Memory B cell (primary cell): ENCODE data around the gene TNFAIP2.
"Not testable (repeated sequence)": the region's sequence is repeated elsewhere in the genome, so short reads cannot be mapped to it uniquely, and the experiment has no call there.

Source experiments
- ATAC-seq: fragments of 150-1000 bp; cut with Tn5 transposase; 2 replicates; pipeline ENCODE4 v1.10.0; 2021; ENCODE audit warnings: low read depth, mild to moderate bottlenecking, moderate library complexity
- DNase-seq, 2 donors: peaks; one replicate each; pipeline ENCODE4 v3.0.0; 2022; ENCODE audit warnings: low spot score in 2 of 2
- H3K27ac Mint-ChIP-seq: one replicate; pipeline ENCODE4 v1.8.0; 2022; ENCODE audit warnings: mild to moderate bottlenecking, moderate library complexity, mixed read lengths
- H3K27me3 Mint-ChIP-seq: one replicate; pipeline ENCODE4 v1.8.0; 2022; ENCODE audit warnings: mixed read lengths
- H3K36me3 Mint-ChIP-seq: one replicate; pipeline ENCODE4 v1.8.0; 2022; ENCODE audit warnings: mild to moderate bottlenecking, mixed read lengths
- H3K4me1 Mint-ChIP-seq: one replicate; pipeline ENCODE4 v1.8.0; 2022; ENCODE audit warnings: mixed read lengths
- H3K4me3 Mint-ChIP-seq: one replicate; pipeline ENCODE4 v1.8.0; 2022; ENCODE audit warnings: mild to moderate bottlenecking, moderate library complexity, mixed read lengths
- H3K9me3 Mint-ChIP-seq: one replicate; pipeline ENCODE4 v1.8.0; 2022; ENCODE audit warnings: mixed read lengths

Gene TNFAIP2

DNA sequence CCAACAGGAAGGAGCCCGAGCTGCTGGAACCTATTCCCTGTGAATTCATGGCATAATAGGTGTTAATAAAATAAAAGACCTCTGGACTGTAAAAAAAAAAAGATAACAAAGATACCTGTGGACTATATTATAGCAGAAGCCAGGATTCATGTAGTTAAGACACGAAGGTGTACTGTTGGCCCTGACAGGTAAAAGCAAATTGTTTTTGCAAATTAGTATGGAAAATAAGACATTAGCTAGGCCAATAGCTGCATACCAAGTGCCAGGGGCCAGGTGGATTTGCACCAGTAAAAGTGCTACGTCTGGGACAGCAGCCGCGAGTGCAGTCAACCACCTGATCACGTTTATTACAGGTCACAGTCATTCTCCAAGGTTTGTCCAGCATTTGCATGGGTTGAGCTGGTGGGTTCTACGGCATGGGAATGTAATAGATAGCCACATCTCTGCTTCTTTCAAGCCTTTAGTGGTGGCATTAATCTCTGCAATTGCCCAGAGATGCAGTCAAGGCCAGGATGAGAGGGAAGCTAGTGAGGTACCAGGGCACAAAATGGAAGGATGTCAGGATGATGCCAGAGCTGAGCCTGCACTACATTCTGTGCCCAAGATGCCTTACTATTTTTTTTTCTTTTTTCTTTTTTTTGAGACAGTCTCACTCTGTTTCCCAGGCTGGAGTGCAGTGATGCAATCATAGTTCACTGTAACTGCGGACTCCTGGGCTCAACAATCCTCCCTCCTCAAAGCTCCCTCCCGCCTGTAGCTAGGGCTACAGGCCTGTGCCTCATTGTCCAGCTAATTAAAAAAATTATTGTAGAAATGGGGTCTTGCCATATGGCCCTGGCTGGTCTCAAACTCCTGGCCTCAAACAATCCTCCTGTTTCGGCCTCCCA is 26.3 kb downstream of the TNFAIP2 start:
- H3K27me3 Mint-ChIP-seq = peaks cover 16% of the 10 kb centered on the region
- no peaks in the 10 kb centered on the region for H3K36me3 Mint-ChIP-seq
- DNase-seq (no peak), ATAC-seq (no peak)
- no peak overlapping the region for H3K27ac Mint-ChIP-seq
- H3K4me1 Mint-ChIP-seq = no peaks in the 10 kb centered on the region
- no peak overlapping the region for H3K4me3 Mint-ChIP-seq
- no peaks in the 10 kb centered on the region for H3K9me3 Mint-ChIP-seq

DNA sequence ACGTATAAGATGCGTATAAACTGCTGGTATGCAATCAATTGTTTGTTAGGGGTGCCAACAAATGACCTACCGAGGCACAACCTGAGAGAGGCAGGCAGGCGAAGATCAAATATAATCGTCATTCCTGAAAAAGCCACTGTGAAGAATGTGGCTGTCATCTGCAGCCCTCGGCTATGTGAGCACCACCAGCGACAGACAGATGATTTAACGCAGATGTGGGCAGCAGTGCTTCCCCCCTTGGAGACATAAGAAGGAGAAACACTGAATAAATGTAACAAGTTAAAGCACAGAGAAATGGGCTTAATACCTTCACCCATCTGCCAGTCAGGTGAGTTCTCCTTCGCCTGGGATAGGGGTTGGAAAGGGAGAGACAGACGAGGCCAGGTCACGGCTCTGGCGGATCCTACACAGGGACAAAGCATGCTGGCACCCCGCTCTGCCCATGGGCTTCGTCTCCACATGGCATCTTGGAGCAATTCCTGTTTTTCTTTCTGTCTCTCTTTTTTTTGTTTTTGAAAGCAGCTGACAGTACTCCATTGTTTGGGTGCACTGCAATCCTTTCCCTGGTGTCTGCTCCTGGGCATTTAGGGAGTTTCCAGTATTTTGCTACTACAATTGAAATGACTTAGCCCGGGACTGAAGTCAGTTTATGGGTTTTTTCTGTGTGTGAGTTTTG is 28.1 kb downstream of the TNFAIP2 start:
- Mint-ChIP-seq H3K27me3 (peaks cover 12% of the 10 kb centered on the region), H3K9me3 (no peaks in the 10 kb centered on the region), H3K4me1 (no peaks in the 10 kb centered on the region), H3K36me3 (no peaks in the 10 kb centered on the region), H3K27ac (no peak overlapping the region), H3K4me3 (no peak overlapping the region)
- DNase-seq (no peak), ATAC-seq (no peak)

DNA sequence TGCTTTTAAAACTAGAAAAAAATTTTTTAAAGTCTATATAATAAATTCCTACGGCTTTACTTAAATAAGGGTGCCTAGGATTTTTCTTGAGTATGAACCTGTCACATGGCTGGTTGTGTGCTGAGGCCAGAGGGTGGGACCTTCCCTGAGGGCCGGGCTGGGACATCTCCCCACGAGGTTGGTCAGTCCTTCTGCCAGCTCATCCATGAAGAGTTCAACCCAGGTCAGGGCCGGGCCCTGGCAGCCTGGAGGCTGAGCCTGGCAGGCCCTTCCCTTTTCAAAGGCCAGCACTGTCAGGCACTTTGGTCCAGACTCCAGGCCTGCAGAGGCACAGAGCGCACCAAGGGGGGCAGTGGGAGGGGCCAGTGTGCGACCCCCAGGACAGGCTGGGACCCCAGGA is 31.7 kb downstream of the TNFAIP2 start:
- no peak overlapping the region for H3K27ac Mint-ChIP-seq
- no peak for ATAC-seq
- no peaks in the 10 kb centered on the region for H3K4me1 Mint-ChIP-seq
- no peaks in the 10 kb centered on the region for H3K9me3 Mint-ChIP-seq
- peaks cover 5% of the 10 kb centered on the region for H3K27me3 Mint-ChIP-seq
- H3K36me3 Mint-ChIP-seq = no peaks in the 10 kb centered on the region
- H3K4me3 Mint-ChIP-seq = no peak overlapping the region
- DNase-seq = no peak

DNA sequence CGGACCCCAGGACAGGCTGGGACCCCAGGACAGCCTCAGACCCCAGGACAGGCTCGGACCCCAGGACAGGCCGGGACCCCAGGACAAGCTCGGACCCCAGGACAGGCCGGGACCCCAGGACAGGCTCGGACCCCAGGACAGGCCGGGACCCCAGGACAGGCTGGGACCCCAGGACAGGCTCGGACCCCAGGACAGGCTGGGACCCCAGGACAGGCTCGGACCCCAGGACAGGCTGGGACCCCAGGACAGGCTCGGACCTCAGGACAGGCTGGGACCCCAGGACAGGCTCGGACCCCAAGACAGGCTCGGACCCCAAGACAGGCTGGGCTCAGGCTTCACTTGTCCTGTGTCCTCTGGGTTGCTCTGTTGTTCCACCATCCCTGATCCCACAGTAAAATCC is 32.2 kb downstream of the TNFAIP2 start:
- H3K36me3 Mint-ChIP-seq, H3K4me3 Mint-ChIP-seq, H3K27me3 Mint-ChIP-seq, DNase-seq, ATAC-seq, H3K27ac Mint-ChIP-seq, H3K9me3 Mint-ChIP-seq, H3K4me1 Mint-ChIP-seq: not testable (repeated sequence)

DNA sequence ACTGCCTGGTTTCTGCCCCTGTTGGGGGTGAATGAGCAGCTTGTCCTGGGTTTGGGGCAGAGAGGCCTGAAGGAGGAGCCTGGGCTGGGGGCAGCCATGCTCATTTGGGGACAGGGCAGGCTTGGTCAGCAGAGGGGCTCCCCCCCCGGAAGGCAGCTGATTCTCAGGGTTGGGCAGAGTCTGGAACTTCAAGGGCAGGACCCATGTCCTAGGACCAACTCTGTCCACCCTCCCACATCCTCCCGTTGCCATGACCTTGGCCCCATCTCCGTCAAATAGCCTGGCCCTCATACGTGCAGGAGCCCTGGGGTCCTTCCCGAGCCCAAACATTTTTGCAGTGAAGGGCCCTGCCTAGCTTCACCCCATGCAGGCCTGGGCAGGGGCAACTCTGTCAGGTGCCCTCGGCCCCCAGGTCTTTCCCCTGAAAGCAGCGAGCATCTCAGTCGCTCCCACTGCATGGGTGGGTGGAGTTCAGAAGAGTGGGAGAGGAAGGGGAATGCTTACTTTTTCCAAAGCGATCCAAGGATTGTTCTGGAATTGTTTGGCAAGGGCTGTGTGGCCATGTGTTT is 32.6 kb downstream of the TNFAIP2 start:
- DNase-seq = no peak
- no peak for ATAC-seq
- Mint-ChIP-seq H3K36me3 (no peaks in the 10 kb centered on the region), H3K4me1 (peaks cover 2% of the 10 kb centered on the region), H3K27me3 (peaks cover 5% of the 10 kb centered on the region), H3K27ac (no peak overlapping the region), H3K9me3 (no peaks in the 10 kb centered on the region), H3K4me3 (no peak overlapping the region)

DNA sequence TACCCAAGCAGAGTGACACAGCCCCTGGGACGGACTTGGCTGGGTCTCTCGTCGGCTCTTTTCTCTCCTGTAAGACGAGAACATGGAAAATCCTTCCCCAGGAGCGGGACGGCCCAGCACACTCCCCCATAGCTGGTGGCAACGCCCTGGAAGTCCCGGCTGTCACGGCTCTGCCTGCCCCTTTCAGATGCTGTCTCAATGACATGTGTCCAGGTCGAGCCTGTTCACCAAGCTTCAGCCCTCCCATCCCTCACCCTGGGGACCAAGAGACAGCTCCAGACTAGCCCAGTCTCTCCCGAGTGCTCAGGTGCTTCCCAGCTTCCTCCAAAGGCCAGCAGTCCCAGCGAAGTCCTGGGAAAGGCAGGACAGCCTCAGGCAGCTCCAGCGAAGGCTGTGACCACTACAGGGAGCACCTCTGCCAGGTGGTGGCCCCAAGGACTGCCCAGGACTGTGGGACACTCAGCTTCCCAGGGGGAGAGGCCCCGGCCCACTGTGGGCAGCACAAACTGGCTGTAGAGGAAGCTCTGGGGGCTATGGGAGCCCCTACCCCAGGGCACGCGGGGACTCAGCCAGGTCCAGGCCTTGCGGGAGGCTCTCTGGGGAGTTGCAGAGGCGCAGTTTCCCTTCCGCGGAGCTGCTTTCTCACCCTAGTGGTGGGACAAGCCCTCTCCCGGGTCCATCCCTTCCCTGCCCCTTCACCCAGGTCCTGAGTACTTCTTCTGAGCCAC is 33.6 kb downstream of the TNFAIP2 start:
- H3K4me1 Mint-ChIP-seq = peaks cover 2% of the 10 kb centered on the region
- no peaks in the 10 kb centered on the region for H3K36me3 Mint-ChIP-seq
- H3K27me3 Mint-ChIP-seq = peaks cover 7% of the 10 kb centered on the region
- no peak for DNase-seq
- no peak for ATAC-seq
- no peak overlapping the region for H3K4me3 Mint-ChIP-seq
- no peak overlapping the region for H3K27ac Mint-ChIP-seq
- no peaks in the 10 kb centered on the region for H3K9me3 Mint-ChIP-seq

DNA sequence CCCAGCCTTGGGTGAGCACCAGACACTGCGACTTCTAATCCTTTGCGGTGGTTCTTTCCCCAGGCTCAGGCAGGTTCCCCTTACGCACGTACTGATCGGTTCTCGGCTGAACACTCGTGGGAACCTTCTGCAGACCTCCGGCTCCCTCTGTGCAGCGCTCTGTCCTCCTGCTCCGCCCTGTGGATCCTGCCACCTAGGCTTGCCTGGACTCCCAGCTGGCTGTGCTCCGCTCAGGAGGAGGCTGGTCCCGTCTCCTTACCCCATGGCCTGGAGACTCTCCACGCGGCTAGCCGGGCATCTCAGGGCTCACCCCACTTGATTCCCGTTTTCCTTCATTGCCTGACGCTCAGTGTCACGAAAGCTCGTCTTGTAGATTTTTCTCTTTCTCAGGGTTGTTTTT is 34.7 kb downstream of the TNFAIP2 start:
- no peak for ATAC-seq
- Mint-ChIP-seq H3K27ac (no peak overlapping the region), H3K36me3 (no peaks in the 10 kb centered on the region), H3K27me3 (peaks cover 13% of the 10 kb centered on the region), H3K9me3 (peaks cover 2% of the 10 kb centered on the region), H3K4me3 (no peak overlapping the region), H3K4me1 (peaks cover 2% of the 10 kb centered on the region)
- DNase-seq = no peak

DNA sequence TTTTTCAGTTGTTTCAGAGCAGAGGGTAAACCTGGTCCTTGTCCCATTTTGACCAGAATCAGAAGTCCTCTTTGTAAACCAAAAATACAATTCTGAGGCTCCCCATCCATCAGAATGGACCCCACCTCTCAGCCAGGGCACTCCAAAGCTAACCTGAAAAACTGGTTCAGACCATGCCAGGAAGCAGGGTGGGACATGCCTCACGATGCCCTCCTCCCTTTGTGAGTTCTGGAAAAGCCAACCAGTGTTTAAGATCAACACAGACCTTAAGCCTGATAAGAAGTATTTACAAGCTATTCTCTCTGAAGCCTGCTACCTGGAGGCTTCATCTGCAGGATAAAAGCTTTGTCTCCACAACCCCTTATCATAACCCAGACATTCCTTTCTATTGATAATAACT is 35.4 kb downstream of the TNFAIP2 start:
- DNase-seq (no peak), ATAC-seq (no peak)
- no peaks in the 10 kb centered on the region for H3K36me3 Mint-ChIP-seq
- no peak overlapping the region for H3K4me3 Mint-ChIP-seq
- peaks cover 2% of the 10 kb centered on the region for H3K9me3 Mint-ChIP-seq
- peaks cover 2% of the 10 kb centered on the region for H3K4me1 Mint-ChIP-seq
- H3K27me3 Mint-ChIP-seq = peaks cover 16% of the 10 kb centered on the region
- H3K27ac Mint-ChIP-seq = no peak overlapping the region

DNA sequence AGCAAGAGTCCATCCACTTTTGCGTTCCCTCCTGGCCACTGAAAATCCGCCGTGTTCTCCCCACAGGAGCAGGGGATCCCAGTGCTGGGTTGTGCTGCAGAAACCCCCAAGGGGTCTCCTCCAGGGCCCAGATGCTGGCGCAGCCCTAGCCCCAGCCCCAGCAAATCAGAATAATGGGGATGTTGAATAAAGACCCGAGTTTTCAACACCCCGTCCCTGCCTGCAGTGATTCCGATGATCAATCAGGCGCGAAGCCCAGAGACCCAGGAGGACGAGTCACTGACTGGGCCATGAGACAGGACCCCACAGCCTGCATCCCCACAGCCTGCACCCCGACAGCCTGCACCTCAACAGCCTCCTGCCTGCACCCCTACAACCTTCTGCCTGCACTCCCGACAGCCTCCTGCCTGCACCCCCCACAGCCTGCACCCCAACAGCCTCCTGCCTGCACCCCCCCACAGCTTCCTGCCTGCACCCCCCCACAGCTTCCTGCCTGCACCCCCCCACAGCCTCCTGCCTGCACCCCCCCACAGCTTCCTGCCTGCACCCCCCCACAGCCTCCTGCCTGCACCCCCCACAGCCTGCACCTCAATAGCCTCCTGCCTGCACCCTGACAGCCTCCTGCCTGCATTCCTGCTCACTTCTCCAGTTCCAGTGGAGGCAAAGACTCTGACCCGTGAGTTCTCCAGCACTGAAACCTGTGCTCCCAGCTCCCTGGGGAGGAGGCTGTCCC is 37.2 kb downstream of the TNFAIP2 start:
- Mint-ChIP-seq H3K36me3 (no peaks in the 10 kb centered on the region), H3K27me3 (peaks cover 19% of the 10 kb centered on the region), H3K27ac (no peak overlapping the region), H3K4me3 (no peak overlapping the region), H3K4me1 (peaks cover 2% of the 10 kb centered on the region), H3K9me3 (peaks cover 2% of the 10 kb centered on the region)
- ATAC-seq (no peak), DNase-seq (no peak)

DNA sequence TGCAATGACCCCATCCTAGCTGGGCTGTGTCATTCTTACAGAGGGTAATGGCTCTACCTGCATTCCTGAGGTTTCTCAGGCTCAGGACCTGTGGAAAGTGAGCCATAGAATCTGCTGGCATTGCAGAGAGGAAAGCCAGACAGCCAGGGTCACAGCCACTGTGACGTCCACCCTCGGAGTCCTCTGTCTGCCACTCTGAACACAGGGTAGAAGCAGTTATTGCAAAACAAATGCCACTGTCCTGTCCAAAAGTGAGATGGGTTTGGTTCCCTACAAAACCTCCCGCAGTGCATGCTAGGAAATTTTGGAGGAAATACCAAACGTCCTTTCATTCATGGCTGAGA is 37.8 kb downstream of the TNFAIP2 start:
- Mint-ChIP-seq H3K27me3 (peaks cover 19% of the 10 kb centered on the region), H3K27ac (no peak overlapping the region), H3K4me3 (no peak overlapping the region), H3K36me3 (no peaks in the 10 kb centered on the region), H3K9me3 (peaks cover 2% of the 10 kb centered on the region), H3K4me1 (peaks cover 2% of the 10 kb centered on the region)
- no peak for DNase-seq
- no peak for ATAC-seq

DNA sequence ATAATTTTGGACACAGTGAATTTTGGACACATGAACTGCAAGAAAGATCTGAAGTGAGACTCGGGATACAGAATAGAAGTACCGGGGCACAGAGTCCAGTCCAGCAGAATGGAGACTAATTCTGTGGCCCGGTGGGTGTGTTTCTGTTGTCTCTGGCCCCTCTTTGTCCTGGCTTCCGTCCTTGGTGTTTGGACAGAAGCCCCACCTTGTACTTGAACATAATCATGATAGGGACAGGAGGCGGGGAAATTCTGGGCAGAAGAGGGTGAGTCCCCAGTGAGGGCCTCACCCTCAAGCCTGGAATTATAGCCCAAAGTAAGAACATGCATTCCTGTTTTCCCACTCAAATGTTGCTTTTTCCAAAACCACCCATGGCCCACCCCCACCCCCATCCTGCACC is 39.9 kb downstream of the TNFAIP2 start:
- Mint-ChIP-seq H3K4me3 (no peak overlapping the region), H3K27me3 (peaks cover 22% of the 10 kb centered on the region), H3K27ac (no peak overlapping the region), H3K4me1 (peaks cover 2% of the 10 kb centered on the region), H3K36me3 (no peaks in the 10 kb centered on the region), H3K9me3 (peaks cover 2% of the 10 kb centered on the region)
- DNase-seq (no peak), ATAC-seq (no peak)

DNA sequence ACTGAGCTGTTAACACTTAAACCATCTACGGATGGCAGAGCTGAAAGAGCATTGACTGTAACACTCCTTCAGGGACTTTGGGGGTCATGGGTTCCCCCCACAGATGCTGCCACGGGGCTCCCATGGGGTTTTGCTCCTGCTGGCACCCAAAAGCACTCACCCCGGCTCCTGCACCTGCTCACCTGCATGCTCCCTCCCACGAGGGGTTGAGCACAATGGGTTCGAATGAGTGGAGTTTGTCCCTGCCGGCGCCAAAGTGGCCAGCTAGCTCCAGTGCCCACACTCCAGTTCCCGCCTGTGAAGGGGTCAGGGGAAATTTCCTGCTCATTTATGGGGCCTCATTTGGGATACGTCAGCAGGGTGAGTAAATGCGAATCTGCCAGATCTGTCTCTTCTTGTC is 40.7 kb downstream of the TNFAIP2 start:
- ATAC-seq (no peak), DNase-seq (no peak)
- Mint-ChIP-seq H3K27me3 (peaks cover 22% of the 10 kb centered on the region), H3K36me3 (no peaks in the 10 kb centered on the region), H3K9me3 (peaks cover 2% of the 10 kb centered on the region), H3K4me3 (no peak overlapping the region), H3K4me1 (peaks cover 2% of the 10 kb centered on the region), H3K27ac (no peak overlapping the region)

DNA sequence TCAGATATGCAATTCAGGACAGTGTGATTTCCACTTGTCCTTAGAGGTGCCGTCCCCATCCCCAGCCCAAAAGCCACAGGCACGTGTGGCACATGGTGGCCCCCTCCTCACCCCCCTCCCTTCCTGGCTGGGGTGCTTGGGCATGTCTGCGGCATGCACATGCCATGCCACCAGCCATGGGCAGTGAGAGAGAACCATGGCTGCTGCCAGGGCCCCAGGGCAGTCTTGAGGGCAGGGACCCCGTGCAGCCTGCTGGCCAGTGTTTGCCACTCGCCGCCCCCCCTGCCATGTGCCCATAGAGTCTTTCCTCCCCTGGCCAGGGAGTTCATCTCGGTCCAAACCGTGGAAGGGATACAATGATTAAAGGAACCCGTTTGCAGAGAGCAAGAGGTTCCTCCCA is 41.5 kb downstream of the TNFAIP2 start:
- Mint-ChIP-seq H3K4me3 (no peak overlapping the region), H3K36me3 (no peaks in the 10 kb centered on the region), H3K27ac (no peak overlapping the region), H3K27me3 (peaks cover 22% of the 10 kb centered on the region), H3K9me3 (peaks cover 2% of the 10 kb centered on the region), H3K4me1 (peaks cover 2% of the 10 kb centered on the region)
- DNase-seq = no peak
- ATAC-seq = no peak
